Spleen (tissue), 11 donors: Measurements from ENCODE around the gene LAIR1. TPM values are rescaled to one million over a fixed set of nuclear protein-coding genes. Genes with fewer than 3 reads are reported as not detected.
A peak's percentile ranks its signal among the peaks of the same experiment; 100 is the strongest.

ENCODE experiments used
- DNase-seq: peaks from one replicate; pipeline ENCODE4 v3.0.0-alpha.2; 2020
- H3K27ac ChIP-seq, 8 donors: fragments of 200-600 bp; sonication (generic) in 7 of 8; 1 replicate in 4 of 8; 2 replicates in 4 of 8; pipeline versions ENCODE4 v1.5.0 to v1.8.0; 2016 to 2021; ENCODE audit warnings: inconsistent platforms in 4 of 8, mild to moderate bottlenecking in 4 of 8, moderate library complexity in 1 of 8
- H3K27me3 ChIP-seq, 7 donors: fragments of 200-600 bp; sonication (generic) in 6 of 7; replicated peaks in 1 of 7; 1 replicate in 4 of 7; 2 replicates in 3 of 7; pipeline versions ENCODE4 v1.5.0 to v1.8.0; 2016 to 2021; ENCODE audit warnings: inconsistent platforms in 3 of 7, mild to moderate bottlenecking in 1 of 7
- H3K36me3 ChIP-seq, 6 donors: fragments of 200-600 bp; sonication (generic) in 5 of 6; 1 replicate in 4 of 6; 2 replicates in 2 of 6; pipeline versions ENCODE4 v1.5.0 to v1.8.0; 2016 to 2021; ENCODE audit warnings: inconsistent platforms in 2 of 6
- H3K4me1 ChIP-seq, 6 donors: fragments of 200-600 bp; sonication (generic) in 5 of 6; 1 replicate in 3 of 6; 2 replicates in 3 of 6; pipeline versions ENCODE4 v1.5.0 to v1.8.0; 2016 to 2021; ENCODE audit warnings: inconsistent platforms in 3 of 6
- H3K4me3 ChIP-seq, 8 donors: fragments of 200-600 bp; sonication (generic) in 7 of 8; 1 replicate in 4 of 8; 2 replicates in 4 of 8; pipeline versions ENCODE4 v1.5.0 to v1.8.0; 2016 to 2021; ENCODE audit warnings: inconsistent platforms in 4 of 8, mild to moderate bottlenecking in 4 of 8, moderate library complexity in 2 of 8
- H3K9me3 ChIP-seq, 8 donors: fragments of 200-600 bp; sonication (generic) in 7 of 8; 1 replicate in 4 of 8; 2 replicates in 4 of 8; pipeline versions ENCODE4 v1.5.0 to v1.8.0; 2016 to 2021; ENCODE audit warnings: inconsistent platforms in 4 of 8
- POLR2A ChIP-seq, 3 donors: fragments of 450-650 bp; IDR thresholded peaks; one replicate each; pipeline ENCODE4 v1.5.1; 2017; ENCODE audit warnings: antibody characterized with exemption in 3 of 3, mild to moderate bottlenecking in 1 of 3
- POLR2AphosphoS5 ChIP-seq, 3 donors: sonication (generic); formaldehyde crosslinking; IDR thresholded peaks; one replicate each; pipeline ENCODE4 v1.5.1; 2017; ENCODE audit warnings: antibody characterized with exemption in 3 of 3
- WGBS, 5 donors: extraction: QIAGEN DNeasy Blood & Tissue Kit in 3 of 5; methylation state at CpG; one replicate each; pipeline versions ENCODE4 v1.1.5 to v1.1.7; 2013 to 2018; 5-methylcytosine and 5-hydroxymethylcytosine counted together
- intact Hi-C: fragments of 100-400 bp; cut with DNase I; formaldehyde crosslinking; loops from one replicate; pipeline ENCODE4 v1.15.0; 2023; ENCODE audit warnings: low total_unique reads
- polyA plus RNA-seq, 3 donors: library from polyadenylated mRNA; stranded (reverse); fragments of 200-250 nt; gene quantifications; one replicate each; pipeline ENCODE4 v1.2.1, GENCODE V29; 2013
- total RNA-seq, 7 donors: library from RNA; depleted of rRNA in 3 of 7; stranded (reverse); fragments of >200 nt in 3 of 7; fragmentation: NEBNext Ultra II Directional in 4 of 7; extraction: Animal tissue kit (Norgen Biotek cat#: 25700) in 4 of 7; gene quantifications; one replicate each; pipeline versions ENCODE4 v1.1.0 to v1.2.1, GENCODE V29; 2016 to 2021
- TF ChIP-seq, protein P1 (sequence below), 11 experiments: fragments of 200-600 bp in 7 of 11; fragments of 450-650 bp in 4 of 11; sonication (generic) in 4 of 11; IDR thresholded peaks in 8 of 11; conservative IDR thresholded peaks in 3 of 11; 1 replicate in 7 of 11; 2 replicates in 4 of 11; pipeline versions ENCODE4 v1.4.0 to v1.8.0; 2016 to 2021; ENCODE audit warnings: antibody characterized with exemption in 11 of 11, inconsistent platforms in 4 of 11, mild to moderate bottlenecking in 1 of 11
- donor health status: healthy with polysubstance abuse.
- donor health status: DM: no; HTN: no; CAD: no; lungs with moderate emphysema.
- donor health status: DM: no; HTN: no; CAD: no.
- donor health status: Bipolar disorder and iron deficiency.
- donor health status: healthy.
- donor health status: DM: no; HTN: no; CAD: no.
- donor health status: DM: yes; HTN: yes; CAD: no.

Gene LAIR1
- total and polyA plus RNA-seq, 10 donors, result 56.3 to 164 (median 109) TPM

- Histone ChIP-seq H3K9me3 (no peaks in the 10 kb centered on the region), H3K27ac (peak overlapping the region in 3 of 8 donors; percentile 9 to 64 (median 22)), H3K27me3 (peaks cover 0 to 5% (median 0%) of the 10 kb centered on the region in 7 donors), H3K36me3 (no peaks in the 10 kb centered on the region), H3K4me1 (peaks cover 3 to 51% (median 26%) of the 10 kb centered on the region in 6 donors), H3K4me3 (peak overlapping the region in 2 of 8 donors; percentile 31 to 34)
- DNase-seq, result no peak
- WGBS, 5 donors, result 66 to 80% (median 76%) methylated on average over 12 of the region's 12 CpGs
- no peak for TF ChIP-seq POLR2A (IDR thresholded peaks at IDR 0.05)
- TF ChIP-seq, protein P1, sequence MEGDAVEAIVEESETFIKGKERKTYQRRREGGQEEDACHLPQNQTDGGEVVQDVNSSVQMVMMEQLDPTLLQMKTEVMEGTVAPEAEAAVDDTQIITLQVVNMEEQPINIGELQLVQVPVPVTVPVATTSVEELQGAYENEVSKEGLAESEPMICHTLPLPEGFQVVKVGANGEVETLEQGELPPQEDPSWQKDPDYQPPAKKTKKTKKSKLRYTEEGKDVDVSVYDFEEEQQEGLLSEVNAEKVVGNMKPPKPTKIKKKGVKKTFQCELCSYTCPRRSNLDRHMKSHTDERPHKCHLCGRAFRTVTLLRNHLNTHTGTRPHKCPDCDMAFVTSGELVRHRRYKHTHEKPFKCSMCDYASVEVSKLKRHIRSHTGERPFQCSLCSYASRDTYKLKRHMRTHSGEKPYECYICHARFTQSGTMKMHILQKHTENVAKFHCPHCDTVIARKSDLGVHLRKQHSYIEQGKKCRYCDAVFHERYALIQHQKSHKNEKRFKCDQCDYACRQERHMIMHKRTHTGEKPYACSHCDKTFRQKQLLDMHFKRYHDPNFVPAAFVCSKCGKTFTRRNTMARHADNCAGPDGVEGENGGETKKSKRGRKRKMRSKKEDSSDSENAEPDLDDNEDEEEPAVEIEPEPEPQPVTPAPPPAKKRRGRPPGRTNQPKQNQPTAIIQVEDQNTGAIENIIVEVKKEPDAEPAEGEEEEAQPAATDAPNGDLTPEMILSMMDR (IDR thresholded peaks at IDR 0.05 in 8 of 11, conservative IDR thresholded peaks at IDR 0.05 in 3 of 11), result no peak
- no peak for TF ChIP-seq POLR2AphosphoS5 (IDR thresholded peaks at IDR 0.05)
- intact Hi-C loops, result no loop called here
These were observed 28.5 kb downstream of the LAIR1 start for GRCh38 chr19:54335979-54336892.

- 32 to 55% (median 41%) methylated on average over 5 of the region's 5 CpGs for WGBS, 5 donors
- peak overlapping the region in 1 of 8 donors; percentile 13 for H3K27ac ChIP-seq
These were observed 29.6 kb downstream of the LAIR1 start for GRCh38 chr19:54335164-54335563.

DNA sequence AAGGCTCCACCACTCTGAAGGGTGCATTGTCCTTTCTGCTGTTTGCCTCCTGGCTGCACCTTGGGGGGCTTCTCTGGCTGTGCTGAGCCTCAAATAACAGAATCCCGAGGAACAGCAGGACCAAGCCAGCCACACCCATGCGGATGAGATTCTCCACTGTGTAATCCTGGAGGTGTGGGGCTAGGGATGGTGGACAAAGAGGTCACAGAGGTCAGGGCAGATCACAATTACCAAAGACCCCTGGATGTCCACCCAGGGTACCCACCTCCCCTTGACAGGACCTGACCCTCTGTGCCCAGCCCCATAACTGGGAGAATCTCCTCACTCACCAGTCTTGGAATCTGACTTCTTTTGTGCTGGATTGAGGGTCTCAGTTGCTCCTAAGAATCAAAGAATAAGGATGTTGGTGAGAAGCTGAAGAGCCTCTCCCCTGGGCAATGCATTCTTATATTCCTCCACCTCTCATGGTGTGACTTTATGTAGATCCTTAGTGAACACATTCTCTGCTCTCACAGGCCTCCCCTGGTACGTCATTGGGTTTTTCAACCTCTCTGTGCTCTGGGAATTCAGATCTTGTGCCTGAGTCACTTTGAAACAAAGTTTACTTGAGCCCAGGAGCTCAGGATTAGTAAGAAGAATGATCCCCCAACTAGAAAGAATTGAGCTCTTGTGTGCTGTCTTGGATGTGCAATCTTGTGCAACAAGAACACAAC is 31.0 kb downstream of the LAIR1 start:
- 74 to 89% (median 82%) methylated on average over 2 to 3 of the region's 3 CpGs for WGBS, 5 donors
- Histone ChIP-seq H3K27ac (no peak overlapping the region), H3K4me1 (peaks cover 0 to 28% (median 9%) of the 10 kb centered on the region in 6 donors), H3K9me3 (no peaks in the 10 kb centered on the region), H3K27me3 (peaks cover 0 to 5% (median 0%) of the 10 kb centered on the region in 7 donors), H3K36me3 (no peaks in the 10 kb centered on the region), H3K4me3 (no peak overlapping the region)
- DNase-seq, result no peak
- TF ChIP-seq POLR2AphosphoS5 (IDR thresholded peaks at IDR 0.05) (no peak), POLR2A (IDR thresholded peaks at IDR 0.05) (no peak)
- TF ChIP-seq, protein P1 (IDR thresholded peaks at IDR 0.05 in 8 of 11, conservative IDR thresholded peaks at IDR 0.05 in 3 of 11), result no peak
- intact Hi-C loops, result no loop called here

More at GRCh38 chr19:54335164-54335563, 29.6 kb downstream of the LAIR1 start:
- no peaks in the 10 kb centered on the region for H3K9me3 ChIP-seq
- H3K4me3 ChIP-seq, result peak overlapping the region in 2 of 8 donors; percentile 6 to 34
- H3K4me1 ChIP-seq, result peaks cover 3 to 40% (median 22%) of the 10 kb centered on the region in 6 donors
- DNase-seq, result no peak
- H3K27me3 ChIP-seq, result peaks cover 0 to 5% (median 0%) of the 10 kb centered on the region in 7 donors
- TF ChIP-seq POLR2AphosphoS5 (IDR thresholded peaks at IDR 0.05), result peak in 1 of 3 donors; percentile 32
- TF ChIP-seq, protein P1 (IDR thresholded peaks at IDR 0.05 in 8 of 11, conservative IDR thresholded peaks at IDR 0.05 in 3 of 11), result no peak
- no peak for TF ChIP-seq POLR2A (IDR thresholded peaks at IDR 0.05)
- no peaks in the 10 kb centered on the region for H3K36me3 ChIP-seq
- intact Hi-C loops, result no loop called here
